HepG2 (cell line): Measurements from ENCODE around the gene OSBPL2. TPM values are rescaled to one million over a fixed set of nuclear protein-coding genes. Genes with fewer than 3 reads are reported as not detected.

ENCODE experiments used
- AGO1 ChIP-seq: fragments of 200-400 bp; formaldehyde crosslinking; IDR thresholded peaks from 2 replicates; pipeline ENCODE4 v1.6.1; 2017; ENCODE audit warnings: mild to moderate bottlenecking, low read depth, low read length, moderate library complexity; ENCODE audit not compliant: poor library complexity, severe bottlenecking
- MXI1 ChIP-seq: IDR thresholded peaks from 3 replicates; pipeline ENCODE4 v1.6.1; 2012; ENCODE audit warnings: low read depth, low read length, inconsistent platforms, borderline replicate concordance
- SMAD9 ChIP-seq: sonication (generic); formaldehyde crosslinking; IDR thresholded peaks from 2 replicates; pipeline ENCODE4 v1.5.1; 2020; ENCODE audit warnings: mild to moderate bottlenecking, missing genetic modification reagents
- ZBTB1 ChIP-seq: sonication (generic); formaldehyde crosslinking; IDR thresholded peaks from 2 replicates; pipeline ENCODE4 v1.4.0; 2020; ENCODE audit warnings: missing genetic modification reagents, borderline replicate concordance
- ZNF816 ChIP-seq: sonication (generic); formaldehyde crosslinking; IDR thresholded peaks from 2 replicates; pipeline ENCODE4 v1.8.0; 2022; ENCODE audit warnings: missing genetic modification reagents, mild to moderate bottlenecking, borderline replicate concordance
- ZSCAN30 ChIP-seq: sonication (generic); formaldehyde crosslinking; IDR thresholded peaks from 2 replicates; pipeline ENCODE4 v1.5.0; 2020; ENCODE audit warnings: mild to moderate bottlenecking, missing genetic modification reagents
- polyA plus RNA-seq, 8 experiments: library from polyadenylated mRNA; depleted of rRNA in 3 of 8; stranded (reverse) in 7 of 8; unstranded in 1 of 8; fragments of >200 nt; fragmentation: Illumina TruSeq in 4 of 8; extraction: Trizol in 4 of 8; gene quantifications; 2 replicates each; pipeline versions ENCODE4 v1.2.1 to v1.2.3, GENCODE V29; 2011 to 2016; ENCODE audit warnings: low read depth in 4 of 8, missing spikeins in 1 of 8, mixed read lengths in 1 of 8; ENCODE audit not compliant: insufficient read depth in 1 of 8
- total RNA-seq, 5 experiments: library from RNA; depleted of rRNA; stranded (reverse); fragments of >200 nt; fragmentation: Illumina TruSeq; extraction: Trizol; gene quantifications; 2 replicates each; pipeline ENCODE4 v1.2.3, GENCODE V29; 2016; ENCODE audit warnings: low read depth in 1 of 5
- TF ChIP-seq, protein P1 (sequence below): sonication (generic); formaldehyde crosslinking; IDR thresholded peaks from 2 replicates; pipeline ENCODE4 v1.5.0; 2020; ENCODE audit warnings: mild to moderate bottlenecking, missing genetic modification reagents
- TF ChIP-seq, protein P2 (sequence below): sonication (generic); formaldehyde crosslinking; IDR thresholded peaks from 2 replicates; pipeline ENCODE4 v1.4.0; 2020; ENCODE audit warnings: missing genetic modification reagents
- TF ChIP-seq, protein P3 (sequence below): sonication (generic); formaldehyde crosslinking; IDR thresholded peaks from 2 replicates; pipeline ENCODE4 v1.4.0; 2020; ENCODE audit warnings: mild to moderate bottlenecking, low read depth, missing genetic modification reagents
- TF ChIP-seq, protein P4 (sequence below): IDR thresholded peaks from 2 replicates; pipeline ENCODE4 v1.4.0; 2020; ENCODE audit warnings: mild to moderate bottlenecking, missing genetic modification reagents
- TF ChIP-seq, protein P5 (sequence below): sonication (generic); formaldehyde crosslinking; IDR thresholded peaks from 2 replicates; pipeline ENCODE4 v1.4.0; 2020; ENCODE audit warnings: missing genetic modification reagents
- TF ChIP-seq, protein P6 (sequence below): sonication (generic); formaldehyde crosslinking; IDR thresholded peaks from 2 replicates; pipeline ENCODE4 v1.4.0; 2020; ENCODE audit warnings: missing genetic modification reagents, mild to moderate bottlenecking, borderline replicate concordance

OSBPL2 gene
- total and polyA plus RNA-seq, 2 of the 13 experiments (the other 11 are each of a cell fraction or from before 2014, with no cell fraction given) = 18.5 to 37.4 TPM

DNA sequence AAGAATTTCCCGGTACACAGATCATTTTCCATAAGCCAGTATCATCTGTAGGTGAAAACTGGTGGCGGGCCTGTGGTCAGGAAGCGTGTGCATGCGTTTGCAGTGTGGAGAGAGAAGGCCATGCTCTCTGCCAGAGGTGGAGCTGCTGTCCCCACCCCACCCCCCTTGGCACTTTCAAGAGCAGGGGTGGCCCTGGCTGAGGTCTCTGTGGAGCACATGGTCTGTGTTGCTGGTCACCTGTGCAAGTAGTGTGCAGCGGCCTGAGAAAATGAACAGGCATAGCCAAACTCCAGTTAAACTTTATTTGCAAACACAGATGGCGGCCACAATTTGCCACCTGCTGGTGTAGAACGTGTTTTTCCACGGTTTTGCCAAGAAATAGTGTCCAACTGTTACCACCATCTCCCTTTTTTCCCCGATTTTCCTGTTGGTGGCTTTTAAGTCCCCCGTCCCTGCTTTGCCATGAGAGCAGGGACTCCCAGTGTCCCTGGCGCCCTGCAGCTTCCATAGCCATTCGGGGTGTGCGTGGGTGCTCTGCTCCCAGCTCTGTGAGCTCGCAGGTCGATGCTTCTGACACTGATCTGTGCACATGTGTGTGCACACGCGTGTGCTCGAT lies 66.9 kb downstream of the OSBPL2 start (continued):
- TF ChIP-seq, protein P1, sequence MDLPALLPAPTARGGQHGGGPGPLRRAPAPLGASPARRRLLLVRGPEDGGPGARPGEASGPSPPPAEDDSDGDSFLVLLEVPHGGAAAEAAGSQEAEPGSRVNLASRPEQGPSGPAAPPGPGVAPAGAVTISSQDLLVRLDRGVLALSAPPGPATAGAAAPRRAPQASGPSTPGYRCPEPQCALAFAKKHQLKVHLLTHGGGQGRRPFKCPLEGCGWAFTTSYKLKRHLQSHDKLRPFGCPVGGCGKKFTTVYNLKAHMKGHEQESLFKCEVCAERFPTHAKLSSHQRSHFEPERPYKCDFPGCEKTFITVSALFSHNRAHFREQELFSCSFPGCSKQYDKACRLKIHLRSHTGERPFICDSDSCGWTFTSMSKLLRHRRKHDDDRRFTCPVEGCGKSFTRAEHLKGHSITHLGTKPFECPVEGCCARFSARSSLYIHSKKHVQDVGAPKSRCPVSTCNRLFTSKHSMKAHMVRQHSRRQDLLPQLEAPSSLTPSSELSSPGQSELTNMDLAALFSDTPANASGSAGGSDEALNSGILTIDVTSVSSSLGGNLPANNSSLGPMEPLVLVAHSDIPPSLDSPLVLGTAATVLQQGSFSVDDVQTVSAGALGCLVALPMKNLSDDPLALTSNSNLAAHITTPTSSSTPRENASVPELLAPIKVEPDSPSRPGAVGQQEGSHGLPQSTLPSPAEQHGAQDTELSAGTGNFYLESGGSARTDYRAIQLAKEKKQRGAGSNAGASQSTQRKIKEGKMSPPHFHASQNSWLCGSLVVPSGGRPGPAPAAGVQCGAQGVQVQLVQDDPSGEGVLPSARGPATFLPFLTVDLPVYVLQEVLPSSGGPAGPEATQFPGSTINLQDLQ = no peak
- TF ChIP-seq AGO1 (peak; percentile 9), ZBTB1 (peak; percentile 95), MXI1 (peak; percentile 82; the same call in 1 of the 3 replicates), ZSCAN30 (CRISPR knock-in tag) (no peak), SMAD9 (CRISPR knock-in tag) (no peak), ZNF816 (CRISPR knock-in tag) (no peak)
- TF ChIP-seq, protein P2, sequence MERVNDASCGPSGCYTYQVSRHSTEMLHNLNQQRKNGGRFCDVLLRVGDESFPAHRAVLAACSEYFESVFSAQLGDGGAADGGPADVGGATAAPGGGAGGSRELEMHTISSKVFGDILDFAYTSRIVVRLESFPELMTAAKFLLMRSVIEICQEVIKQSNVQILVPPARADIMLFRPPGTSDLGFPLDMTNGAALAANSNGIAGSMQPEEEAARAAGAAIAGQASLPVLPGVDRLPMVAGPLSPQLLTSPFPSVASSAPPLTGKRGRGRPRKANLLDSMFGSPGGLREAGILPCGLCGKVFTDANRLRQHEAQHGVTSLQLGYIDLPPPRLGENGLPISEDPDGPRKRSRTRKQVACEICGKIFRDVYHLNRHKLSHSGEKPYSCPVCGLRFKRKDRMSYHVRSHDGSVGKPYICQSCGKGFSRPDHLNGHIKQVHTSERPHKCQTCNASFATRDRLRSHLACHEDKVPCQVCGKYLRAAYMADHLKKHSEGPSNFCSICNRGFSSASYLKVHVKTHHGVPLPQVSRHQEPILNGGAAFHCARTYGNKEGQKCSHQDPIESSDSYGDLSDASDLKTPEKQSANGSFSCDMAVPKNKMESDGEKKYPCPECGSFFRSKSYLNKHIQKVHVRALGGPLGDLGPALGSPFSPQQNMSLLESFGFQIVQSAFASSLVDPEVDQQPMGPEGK = peak; percentile 45; the same call in 1 of the 2 replicates
- TF ChIP-seq, protein P3, sequence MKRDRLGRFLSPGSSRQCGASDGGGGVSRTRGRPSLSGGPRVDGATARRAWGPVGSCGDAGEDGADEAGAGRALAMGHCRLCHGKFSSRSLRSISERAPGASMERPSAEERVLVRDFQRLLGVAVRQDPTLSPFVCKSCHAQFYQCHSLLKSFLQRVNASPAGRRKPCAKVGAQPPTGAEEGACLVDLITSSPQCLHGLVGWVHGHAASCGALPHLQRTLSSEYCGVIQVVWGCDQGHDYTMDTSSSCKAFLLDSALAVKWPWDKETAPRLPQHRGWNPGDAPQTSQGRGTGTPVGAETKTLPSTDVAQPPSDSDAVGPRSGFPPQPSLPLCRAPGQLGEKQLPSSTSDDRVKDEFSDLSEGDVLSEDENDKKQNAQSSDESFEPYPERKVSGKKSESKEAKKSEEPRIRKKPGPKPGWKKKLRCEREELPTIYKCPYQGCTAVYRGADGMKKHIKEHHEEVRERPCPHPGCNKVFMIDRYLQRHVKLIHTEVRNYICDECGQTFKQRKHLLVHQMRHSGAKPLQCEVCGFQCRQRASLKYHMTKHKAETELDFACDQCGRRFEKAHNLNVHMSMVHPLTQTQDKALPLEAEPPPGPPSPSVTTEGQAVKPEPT (CRISPR knock-in tag) = no peak
- TF ChIP-seq, protein P4, sequence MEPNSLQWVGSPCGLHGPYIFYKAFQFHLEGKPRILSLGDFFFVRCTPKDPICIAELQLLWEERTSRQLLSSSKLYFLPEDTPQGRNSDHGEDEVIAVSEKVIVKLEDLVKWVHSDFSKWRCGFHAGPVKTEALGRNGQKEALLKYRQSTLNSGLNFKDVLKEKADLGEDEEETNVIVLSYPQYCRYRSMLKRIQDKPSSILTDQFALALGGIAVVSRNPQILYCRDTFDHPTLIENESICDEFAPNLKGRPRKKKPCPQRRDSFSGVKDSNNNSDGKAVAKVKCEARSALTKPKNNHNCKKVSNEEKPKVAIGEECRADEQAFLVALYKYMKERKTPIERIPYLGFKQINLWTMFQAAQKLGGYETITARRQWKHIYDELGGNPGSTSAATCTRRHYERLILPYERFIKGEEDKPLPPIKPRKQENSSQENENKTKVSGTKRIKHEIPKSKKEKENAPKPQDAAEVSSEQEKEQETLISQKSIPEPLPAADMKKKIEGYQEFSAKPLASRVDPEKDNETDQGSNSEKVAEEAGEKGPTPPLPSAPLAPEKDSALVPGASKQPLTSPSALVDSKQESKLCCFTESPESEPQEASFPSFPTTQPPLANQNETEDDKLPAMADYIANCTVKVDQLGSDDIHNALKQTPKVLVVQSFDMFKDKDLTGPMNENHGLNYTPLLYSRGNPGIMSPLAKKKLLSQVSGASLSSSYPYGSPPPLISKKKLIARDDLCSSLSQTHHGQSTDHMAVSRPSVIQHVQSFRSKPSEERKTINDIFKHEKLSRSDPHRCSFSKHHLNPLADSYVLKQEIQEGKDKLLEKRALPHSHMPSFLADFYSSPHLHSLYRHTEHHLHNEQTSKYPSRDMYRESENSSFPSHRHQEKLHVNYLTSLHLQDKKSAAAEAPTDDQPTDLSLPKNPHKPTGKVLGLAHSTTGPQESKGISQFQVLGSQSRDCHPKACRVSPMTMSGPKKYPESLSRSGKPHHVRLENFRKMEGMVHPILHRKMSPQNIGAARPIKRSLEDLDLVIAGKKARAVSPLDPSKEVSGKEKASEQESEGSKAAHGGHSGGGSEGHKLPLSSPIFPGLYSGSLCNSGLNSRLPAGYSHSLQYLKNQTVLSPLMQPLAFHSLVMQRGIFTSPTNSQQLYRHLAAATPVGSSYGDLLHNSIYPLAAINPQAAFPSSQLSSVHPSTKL (CRISPR knock-in tag) = peak; percentile 25; the same call in 1 of the 2 replicates
- TF ChIP-seq, protein P5, sequence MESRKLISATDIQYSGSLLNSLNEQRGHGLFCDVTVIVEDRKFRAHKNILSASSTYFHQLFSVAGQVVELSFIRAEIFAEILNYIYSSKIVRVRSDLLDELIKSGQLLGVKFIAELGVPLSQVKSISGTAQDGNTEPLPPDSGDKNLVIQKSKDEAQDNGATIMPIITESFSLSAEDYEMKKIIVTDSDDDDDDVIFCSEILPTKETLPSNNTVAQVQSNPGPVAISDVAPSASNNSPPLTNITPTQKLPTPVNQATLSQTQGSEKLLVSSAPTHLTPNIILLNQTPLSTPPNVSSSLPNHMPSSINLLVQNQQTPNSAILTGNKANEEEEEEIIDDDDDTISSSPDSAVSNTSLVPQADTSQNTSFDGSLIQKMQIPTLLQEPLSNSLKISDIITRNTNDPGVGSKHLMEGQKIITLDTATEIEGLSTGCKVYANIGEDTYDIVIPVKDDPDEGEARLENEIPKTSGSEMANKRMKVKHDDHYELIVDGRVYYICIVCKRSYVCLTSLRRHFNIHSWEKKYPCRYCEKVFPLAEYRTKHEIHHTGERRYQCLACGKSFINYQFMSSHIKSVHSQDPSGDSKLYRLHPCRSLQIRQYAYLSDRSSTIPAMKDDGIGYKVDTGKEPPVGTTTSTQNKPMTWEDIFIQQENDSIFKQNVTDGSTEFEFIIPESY (CRISPR knock-in tag) = peak; percentile 96
- TF ChIP-seq, protein P6, sequence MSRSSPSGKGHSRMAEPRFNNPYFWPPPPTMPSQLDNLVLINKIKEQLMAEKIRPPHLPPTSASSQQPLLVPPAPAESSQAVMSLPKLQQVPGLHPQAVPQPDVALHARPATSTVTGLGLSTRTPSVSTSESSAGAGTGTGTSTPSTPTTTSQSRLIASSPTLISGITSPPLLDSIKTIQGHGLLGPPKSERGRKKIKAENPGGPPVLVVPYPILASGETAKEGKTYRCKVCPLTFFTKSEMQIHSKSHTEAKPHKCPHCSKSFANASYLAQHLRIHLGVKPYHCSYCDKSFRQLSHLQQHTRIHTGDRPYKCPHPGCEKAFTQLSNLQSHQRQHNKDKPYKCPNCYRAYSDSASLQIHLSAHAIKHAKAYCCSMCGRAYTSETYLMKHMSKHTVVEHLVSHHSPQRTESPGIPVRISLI (CRISPR knock-in tag) = no peak
